HG03432 (cell line): ENCODE measurements around the gene ID1.

Source experiments
- ATAC-seq: cut with Tn5 transposase; IDR thresholded peaks from one replicate; pipeline ENCODE4 v1.9.1; 2021; ENCODE audit warnings: mild to moderate bottlenecking, moderate library complexity; ENCODE audit not compliant: unreplicated experiment

ID1 gene, protein sequence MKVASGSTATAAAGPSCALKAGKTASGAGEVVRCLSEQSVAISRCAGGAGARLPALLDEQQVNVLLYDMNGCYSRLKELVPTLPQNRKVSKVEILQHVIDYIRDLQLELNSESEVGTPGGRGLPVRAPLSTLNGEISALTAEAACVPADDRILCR

DNA sequence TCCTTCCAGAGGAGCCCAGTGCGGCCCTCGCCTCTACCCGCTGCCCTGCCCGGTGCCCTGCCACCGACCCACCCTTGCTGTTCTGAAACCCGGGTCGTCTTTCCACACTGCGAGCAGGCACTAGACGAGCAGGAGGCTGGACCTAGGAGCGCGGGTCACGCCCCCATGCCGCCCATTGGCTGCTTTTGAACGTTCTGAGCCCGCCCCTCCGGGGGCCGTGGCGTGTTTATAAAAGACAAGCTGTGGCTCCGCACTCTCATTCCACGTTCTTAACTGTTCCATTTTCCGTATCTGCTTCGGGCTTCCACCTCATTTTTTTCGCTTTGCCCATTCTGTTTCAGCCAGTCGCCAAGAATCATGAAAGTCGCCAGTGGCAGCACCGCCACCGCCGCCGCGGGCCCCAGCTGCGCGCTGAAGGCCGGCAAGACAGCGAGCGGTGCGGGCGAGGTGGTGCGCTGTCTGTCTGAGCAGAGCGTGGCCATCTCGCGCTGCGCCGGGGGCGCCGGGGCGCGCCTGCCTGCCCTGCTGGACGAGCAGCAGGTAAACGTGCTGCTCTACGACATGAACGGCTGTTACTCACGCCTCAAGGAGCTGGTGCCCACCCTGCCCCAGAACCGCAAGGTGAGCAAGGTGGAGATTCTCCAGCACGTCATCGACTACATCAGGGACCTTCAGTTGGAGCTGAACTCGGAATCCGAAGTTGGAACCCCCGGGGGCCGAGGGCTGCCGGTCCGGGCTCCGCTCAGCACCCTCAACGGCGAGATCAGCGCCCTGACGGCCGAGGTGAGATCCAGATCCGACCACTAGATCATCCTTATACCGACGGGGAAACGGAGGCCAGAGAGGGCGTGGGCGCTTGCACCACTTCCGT lies at the start of gene ID1:
ID1 (plus strand) TSS at position 259 of the 871 bp plus-strand sequence; CDS start at position 358, 99 bp downstream.
- peak; percentile 86 for ATAC-seq

DNA sequence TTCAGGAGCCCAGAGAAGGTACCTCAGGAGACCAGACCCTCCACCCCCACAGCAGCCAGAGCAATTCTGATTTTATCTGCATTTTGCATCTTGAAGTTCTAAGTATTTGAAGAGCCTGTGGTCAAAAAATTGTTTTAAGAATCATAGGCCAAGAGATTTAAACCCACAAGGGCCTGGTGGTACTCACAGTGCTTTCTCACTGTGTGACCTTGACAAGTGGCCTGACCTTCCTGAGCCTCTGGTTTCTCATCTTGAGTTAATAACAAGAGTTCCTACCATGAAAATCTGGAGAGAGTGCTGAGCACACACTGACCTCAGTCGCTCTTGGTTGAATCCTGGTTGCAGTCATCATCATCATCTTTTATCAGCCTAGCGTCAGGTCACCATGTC lies 45.4 kb upstream of the ID1 start:
- no peak for ATAC-seq

DNA sequence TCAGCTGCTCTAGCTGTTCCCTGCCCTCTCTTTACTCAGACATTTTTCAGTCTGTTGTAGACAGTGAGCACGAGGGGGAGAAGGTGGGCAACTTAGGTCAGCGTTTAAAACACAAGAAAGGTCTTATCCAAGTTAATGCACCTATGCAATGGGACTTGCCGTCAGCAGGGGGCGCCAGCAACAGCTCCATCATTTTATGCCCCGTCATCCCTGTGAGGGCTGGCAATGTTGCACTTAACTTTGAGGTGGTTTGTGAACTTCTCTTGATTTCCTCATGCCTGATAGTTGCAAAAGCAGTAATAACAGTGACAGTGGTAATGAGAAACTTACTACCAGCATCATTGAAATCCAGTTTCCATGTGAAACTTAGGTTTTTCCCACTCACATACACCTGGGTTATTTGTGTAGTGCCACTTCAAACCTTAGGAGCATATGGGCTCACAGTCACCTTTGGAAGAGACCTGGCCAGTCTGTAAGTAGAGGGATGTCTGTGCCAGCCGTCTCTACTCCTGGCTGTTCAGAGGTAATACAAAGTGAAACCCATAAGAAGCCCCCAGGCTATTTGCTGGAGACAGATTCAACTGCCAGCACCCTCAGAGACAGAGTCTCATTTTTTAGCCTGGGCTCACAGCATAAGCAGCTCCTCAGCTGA lies 44.9 kb upstream of the ID1 start:
- no peak for ATAC-seq

DNA sequence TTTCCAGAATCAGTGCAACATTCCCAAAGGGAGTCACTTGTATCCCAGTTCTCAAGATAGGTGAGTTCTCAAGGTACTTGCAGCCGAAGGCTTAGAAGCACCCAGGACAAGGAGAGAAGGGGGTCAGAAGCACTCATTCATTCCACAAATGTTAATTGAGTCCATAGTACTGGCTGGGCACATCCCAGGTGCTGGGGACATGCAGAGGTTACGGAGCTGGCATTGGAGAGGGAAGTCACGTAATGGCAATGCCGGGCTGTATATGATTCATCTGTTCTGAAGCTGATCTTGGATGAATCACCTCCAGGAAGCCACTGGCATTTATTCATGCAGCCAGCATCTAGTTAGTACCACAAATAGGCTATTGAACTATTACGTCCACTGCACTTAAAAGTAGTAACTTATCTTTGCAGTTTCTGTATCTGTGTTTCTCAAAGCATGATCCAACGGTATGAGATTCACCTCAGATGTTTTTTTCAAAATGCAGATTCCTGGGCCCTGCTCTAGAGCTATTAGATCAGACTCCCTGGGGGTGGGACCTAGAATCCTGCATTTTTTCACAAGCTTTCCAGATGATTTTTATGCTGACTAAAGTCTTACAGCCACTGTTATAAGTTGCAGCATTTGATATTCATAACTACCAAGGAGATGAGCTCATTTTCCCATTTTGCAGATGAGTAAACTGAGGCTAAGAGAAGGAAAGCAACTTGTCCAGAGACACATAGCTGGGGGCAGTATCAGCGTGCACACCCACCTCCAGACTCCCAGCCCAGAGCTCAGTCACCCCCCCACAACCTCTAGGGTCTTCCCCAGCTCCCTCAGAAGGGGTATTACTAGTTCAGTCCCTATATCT lies 44.1 kb upstream of the ID1 start:
- ATAC-seq = no peak

DNA sequence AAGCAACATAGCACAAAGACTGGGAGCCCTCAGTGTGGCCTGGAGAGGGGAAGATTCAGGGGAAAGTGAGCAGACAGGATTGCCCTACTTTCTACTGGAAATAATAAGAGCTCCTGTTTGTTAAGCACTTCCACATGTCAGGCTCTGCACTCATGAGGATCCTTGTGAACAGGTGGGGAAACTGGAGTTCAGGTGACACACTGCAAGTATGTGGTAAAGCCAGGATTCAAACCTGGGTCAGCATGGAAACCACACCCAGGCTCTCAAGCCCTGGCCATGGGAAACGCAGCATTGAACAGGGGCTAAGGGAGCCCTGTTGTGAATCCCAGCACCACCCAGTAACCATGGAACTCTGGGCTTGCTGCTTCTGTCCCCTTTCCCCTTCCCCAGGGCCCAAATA lies 42.8 kb upstream of the ID1 start:
- ATAC-seq = no peak

DNA sequence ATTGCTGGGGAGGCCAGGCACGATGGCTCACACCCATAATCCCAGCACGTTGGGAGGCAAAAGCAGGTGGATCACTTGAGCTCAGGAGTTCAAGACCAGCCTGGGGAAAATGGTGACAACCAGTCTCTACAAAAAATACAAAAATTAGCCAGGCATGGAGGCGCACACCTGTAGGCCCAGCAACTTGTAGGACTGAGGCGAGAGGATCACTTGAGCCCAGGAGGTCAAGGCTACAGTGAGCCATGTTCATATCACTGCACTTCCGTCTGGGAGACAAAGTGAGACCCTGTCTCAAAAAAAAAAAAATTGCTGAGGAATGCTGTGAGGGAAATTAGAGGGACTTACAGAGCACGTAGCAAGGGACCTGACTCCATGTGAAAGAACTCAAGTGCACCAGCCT lies 40.8 kb upstream of the ID1 start:
- no peak for ATAC-seq

DNA sequence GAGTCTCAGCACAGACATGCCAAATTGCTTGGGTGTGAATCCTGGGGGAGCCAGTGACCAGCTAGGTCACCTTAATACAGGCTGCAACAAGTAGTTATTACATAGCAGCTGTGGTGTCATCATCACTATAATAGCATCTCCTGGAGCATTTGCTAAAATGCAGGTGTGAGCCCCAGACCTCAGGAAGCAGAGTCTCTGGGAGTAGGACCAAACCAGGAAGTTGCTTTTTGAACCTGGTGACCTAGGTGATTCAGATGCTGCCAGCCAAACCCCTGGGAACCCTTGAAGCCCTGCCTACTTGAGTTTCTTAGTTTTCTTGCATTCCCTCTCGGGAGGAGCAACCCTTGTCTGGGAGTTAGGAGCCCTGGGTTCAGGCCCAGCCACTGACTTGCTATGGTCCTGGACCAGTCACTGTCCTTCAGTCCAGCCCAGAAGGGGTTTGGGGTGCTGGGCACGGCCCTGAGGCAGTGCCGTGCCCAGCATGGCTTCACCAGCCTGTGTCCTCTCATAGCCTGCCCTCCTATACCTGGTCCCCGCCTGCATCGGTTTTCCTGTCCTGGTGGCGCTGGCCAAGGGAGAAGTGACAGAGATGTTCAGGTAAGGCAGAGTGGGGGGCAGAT lies 39.3 kb upstream of the ID1 start:
- ATAC-seq = no peak

DNA sequence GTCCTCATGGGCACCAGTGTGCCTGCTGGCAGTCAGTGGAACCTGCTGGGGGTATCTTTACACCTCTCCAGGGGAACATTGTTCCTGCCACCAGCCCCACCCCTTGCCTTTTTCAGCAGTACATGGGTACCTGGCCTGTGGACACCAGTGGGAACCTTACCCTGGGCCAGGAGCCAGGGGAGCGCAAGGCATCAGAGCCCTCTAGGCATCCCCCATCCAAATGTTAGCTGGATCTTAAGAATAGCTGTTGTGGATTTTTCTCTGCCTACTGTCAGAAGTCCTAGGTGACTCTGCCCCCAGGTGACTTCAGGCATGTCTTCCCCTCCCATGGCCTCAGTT lies 38.8 kb upstream of the ID1 start:
- no peak for ATAC-seq

DNA sequence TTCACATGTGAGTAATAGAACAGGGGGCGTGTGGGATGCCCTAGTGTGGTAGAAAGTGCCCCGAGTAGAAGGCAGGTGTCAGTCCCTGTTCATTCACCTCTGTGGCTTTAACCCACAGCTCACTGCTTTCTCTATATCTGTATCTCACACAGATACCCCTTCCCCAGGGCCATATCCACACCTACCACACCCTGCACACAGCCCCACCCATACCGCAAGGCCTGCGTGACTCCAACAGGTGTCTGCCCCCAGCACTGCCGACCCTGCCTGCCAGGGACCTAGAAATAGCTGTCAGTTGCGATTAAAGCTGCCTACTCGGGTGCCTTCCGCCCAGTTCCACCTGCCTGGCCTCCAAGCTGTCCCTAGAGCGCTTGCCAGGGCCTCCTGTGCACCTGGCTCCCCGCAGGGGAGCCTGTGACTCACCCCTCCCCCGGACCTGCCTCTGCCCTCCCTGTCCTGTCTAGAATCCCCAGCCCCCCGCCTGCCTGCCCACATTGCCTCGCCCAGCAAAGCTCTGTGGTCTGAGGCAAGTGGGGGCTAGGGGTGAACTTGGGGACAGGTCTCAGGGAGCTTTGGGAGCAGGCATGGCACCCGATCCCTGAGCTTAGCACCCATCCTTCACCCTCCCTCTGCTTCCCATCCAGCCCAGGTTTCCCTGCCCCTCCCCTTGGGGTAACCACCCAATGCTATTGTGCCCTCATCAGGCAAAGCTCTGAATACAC lies 38.3 kb upstream of the ID1 start:
- ATAC-seq = no peak

DNA sequence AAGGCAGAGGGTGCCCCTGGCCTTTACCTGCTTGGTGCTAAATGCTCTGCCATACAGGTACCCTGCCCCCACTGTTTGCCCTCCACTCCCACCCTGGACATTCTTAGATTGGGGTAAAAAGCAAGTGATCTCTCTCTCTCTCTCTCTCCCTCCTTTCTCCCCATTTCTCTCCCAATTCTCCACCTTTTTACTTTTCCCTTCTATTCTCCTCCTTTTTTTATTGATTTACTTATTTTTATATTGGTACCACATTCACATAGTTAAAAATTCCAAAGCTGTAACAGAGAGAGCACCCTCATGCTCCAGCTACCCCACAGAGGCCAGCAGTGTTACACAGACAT lies 37.7 kb upstream of the ID1 start:
- ATAC-seq = no peak

DNA sequence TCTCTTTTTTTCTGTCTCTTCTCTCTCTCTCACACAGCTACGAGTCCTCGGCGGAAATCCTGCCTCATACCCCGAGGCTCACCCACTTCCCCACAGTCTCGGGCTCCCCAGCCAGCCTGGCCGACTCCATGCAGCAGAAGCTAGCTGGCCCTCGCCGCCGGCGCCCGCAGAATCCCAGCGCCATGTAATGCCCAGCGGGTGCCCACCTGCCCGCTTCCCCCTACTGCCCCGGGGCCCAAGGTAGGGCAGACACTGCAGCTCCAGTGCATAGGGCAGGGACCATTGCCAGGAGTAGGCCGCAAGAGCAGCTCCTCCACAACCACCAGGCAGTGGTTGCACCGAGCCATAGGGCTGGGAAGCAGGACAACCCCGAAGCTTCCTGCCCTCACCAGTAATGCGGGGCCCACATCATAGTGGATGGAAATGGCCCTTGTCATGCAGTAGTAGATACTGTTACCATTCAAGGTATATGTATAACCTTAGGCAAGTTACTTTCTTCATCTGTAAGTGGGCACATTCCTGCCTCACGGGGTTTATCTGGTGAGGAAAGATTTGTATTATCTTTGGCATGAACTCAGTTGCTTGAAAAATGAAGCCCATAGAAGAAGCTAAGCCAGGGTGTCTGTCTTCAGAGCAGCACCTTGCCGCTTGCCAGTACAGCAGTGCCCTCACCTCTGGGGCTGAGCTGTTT lies 36.9 kb upstream of the ID1 start:
- ATAC-seq = no peak

DNA sequence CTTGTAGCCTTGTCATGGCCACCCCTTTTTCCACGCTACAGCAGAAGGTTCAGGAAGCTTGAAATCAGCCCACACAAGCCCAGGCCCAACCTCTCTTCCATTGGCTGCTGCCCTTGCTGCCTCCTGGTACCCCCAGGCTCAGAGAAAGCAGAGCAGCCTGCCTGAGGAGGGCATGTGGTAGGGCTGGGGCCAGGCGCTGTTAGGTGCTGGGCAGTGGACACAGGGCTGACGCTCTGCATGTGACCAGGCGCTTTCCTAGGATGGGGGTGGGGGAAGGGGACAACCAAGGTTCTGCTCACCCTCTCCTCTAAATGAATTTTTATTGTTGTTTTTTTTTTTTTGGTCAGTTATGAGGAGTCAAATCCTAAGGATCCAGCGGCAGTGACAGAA lies 36.3 kb upstream of the ID1 start:
- ATAC-seq = no peak

DNA sequence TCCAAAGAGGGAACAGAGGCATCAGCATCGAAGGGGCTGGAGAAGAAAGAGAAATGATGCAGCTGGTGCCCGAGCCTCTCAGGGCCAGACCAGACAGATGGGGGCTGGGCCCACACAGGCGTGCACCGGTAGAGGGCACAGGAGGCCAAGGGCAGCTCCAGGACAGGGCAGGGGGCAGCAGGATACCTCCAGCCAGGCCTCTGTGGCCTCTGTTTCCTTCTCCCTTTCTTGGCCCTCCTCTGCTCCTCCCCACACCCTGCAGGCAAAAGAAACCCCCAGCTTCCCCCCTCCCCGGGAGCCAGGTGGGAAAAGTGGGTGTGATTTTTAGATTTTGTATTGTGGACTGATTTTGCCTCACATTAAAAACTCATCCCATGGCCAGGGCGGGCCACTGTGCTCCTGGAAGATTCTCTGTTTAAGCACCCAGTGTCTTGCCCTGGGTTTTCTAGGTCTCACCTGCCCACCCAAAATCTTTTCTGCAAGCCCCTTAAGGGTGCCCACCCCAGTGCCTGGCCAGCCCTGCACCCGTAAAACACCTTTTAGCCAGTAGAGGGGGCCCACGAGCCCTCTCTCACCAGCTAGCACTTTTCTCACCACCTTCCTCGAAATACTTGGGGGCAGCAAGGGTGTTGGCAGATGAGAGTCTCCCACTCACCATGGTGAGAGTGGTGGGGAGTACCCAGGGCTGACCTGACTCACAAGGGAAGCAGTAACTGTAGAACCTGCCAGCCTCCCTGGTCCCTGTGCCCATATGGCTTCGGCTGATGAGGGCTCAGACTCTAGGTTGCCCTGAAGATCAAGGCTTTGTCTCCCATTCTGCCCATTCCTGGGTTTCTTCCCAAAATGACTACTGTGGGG lies 35.7 kb upstream of the ID1 start:
- no peak for ATAC-seq

DNA sequence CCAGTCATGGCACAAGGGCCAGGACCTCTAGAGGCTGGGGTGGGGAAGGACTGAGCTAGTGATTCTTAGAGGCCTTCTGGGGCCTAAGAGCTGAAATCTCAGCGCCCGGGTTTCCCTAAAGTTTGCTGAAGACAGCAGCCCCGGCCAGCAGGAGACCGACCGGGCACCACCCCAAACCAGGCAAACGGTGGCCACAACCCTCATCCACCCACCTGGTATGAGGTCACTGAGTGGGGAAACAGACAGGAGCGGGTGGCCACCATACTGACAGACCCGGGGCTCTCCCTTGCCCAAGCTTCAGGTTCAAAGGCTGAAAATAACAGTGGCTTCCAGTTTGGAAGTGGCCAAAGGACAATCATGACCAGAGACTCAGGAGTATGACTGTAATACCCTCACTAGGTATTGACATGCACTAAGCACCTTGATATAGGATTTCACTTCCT lies 35.0 kb upstream of the ID1 start:
- no peak for ATAC-seq

DNA sequence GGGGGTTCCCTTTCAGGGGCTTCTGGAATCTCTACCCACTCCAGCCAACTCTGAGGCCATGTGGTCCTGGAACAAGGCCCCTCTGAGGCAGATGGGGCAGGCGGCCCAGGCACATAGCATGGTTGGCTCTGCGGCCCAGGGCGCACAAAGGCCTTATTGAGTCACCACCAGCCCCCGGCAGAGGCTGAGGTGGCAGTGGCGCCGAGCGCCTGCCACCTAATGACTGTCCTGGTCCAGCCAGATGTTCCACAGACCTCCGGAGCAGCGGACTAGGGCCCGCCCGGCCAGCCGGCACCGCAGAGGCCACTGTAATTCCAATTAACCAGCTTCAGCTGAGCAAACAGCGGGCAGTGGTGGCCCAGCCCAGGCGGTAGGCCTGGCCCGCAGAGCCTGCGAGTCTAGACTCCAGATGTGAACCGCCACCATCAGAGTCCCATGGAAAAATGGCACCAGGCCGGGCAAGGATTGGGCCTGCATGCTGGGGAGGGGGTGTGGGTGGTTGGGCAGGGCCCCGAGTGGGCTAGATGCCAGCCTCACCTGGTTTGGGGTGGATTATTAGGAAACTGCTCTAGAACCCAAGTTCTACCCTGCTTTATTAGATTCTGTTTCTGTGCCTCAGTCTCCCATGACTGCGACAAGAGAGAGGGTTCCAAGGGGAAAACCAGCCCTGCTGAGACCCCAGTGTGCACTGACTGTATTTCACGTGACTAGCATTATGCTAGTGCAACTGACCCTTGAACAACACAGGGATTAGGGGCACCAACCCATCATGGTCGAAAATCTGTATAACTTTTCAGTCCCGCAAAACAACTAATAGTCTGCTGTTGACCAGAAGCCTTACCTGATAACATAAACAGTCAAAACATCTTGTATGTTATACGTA lies 34.1 kb upstream of the ID1 start:
- ATAC-seq = no peak

DNA sequence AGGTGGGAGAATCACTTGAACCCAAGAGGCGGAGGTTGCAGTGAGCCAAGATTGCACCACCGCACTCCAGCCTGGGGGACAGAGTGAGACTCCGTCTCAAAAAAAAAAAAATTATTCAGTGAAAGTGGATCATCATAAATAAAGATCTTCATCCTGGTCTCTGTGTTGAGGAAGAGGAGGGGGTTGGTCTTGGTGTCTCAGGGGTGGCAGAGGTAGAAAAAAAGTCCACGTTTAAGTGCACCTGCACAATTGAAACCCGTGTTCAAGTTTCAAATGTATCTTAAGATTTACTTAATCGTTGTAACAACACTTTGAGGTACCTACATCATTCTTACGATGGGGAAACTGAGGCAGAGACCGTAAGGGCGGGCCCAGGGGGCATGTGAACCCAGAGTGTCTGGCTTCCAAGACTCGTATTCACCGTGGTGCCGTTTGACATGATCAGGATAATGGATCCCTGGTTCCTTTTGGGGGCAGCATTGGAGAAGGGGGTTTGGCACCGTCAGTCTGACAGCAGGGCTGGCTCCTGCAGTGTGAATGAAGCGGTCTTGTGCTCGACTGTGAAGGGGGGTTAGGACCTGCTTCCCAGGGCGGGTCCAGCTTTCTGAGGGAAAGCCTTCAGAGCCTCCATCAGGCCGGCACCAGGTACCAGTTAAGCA lies 32.9 kb upstream of the ID1 start:
- ATAC-seq = peak; percentile 1
